Glutamatergic neuron (in vitro differentiated cells): ENCODE measurements around the gene PCDHGC3. TPM values are rescaled to one million over a fixed set of nuclear protein-coding genes. Genes with fewer than 3 reads are reported as not detected.

ENCODE experiments used
- DNase-seq: peaks from one replicate; pipeline ENCODE4 v3.0.0; 2022
- H3K27ac Mint-ChIP-seq: one replicate; pipeline ENCODE4 v1.8.0; 2020; ENCODE audit warnings: mild to moderate bottlenecking, mixed read lengths, inconsistent platforms; ENCODE audit not compliant: unreplicated experiment
- H3K27me3 Mint-ChIP-seq: one replicate; pipeline ENCODE4 v1.8.0; 2020; ENCODE audit warnings: mild to moderate bottlenecking, moderate library complexity, mixed read lengths, inconsistent platforms; ENCODE audit not compliant: unreplicated experiment
- H3K36me3 Mint-ChIP-seq: one replicate; pipeline ENCODE4 v1.8.0; 2020; ENCODE audit warnings: mild to moderate bottlenecking, mixed read lengths, inconsistent platforms; ENCODE audit not compliant: unreplicated experiment
- H3K4me1 Mint-ChIP-seq: one replicate; pipeline ENCODE4 v1.8.0; 2020; ENCODE audit warnings: mild to moderate bottlenecking, low read depth, mixed read lengths, inconsistent platforms; ENCODE audit not compliant: unreplicated experiment
- H3K4me3 Mint-ChIP-seq: one replicate; pipeline ENCODE4 v1.8.0; 2020; ENCODE audit warnings: mild to moderate bottlenecking, mixed read lengths, inconsistent platforms; ENCODE audit not compliant: unreplicated experiment
- H3K9me3 Mint-ChIP-seq: one replicate; pipeline ENCODE4 v1.8.0; 2020; ENCODE audit warnings: mild to moderate bottlenecking, moderate library complexity, mixed read lengths, inconsistent platforms; ENCODE audit not compliant: unreplicated experiment
- total RNA-seq: library from RNA; stranded (reverse); fragmentation: NEBNext Ultra II Directional; extraction: Animal tissue kit (Norgen Biotek cat#: 25700); gene quantifications from one replicate; pipeline ENCODE4 v1.2.1, GENCODE V29; 2021; ENCODE audit not compliant: unreplicated experiment
- TF ChIP-seq, protein P1 (sequence below): fragments of 200-600 bp; sonication (generic); IDR thresholded peaks from one replicate; pipeline ENCODE4 v1.5.0; 2021; ENCODE audit not compliant: partially characterized antibody, unreplicated experiment

PCDHGC3 gene
- total RNA-seq, 1 donor from 2014 or later = 40.1 TPM

DNA sequence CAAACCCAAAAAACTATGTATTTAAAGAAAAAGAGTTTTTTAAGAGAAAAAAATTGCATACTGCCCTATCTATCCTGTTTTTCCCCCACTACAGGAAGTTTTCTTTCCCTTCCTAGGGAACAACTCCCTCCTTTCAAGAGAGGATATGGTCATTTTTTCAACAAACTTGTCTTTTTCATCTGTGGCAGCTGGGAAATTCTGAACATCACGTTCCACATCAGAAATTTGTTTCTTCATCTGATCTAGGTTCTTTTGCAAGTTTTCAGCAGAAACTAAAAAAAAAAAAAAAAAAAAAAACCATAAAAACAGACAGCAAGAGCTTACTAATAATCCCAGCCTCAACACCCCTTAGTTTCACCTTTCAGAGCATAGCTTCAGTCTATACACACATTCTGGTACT is 51.7 kb downstream of the PCDHGC3 start:
- no peak for DNase-seq
- Mint-ChIP-seq H3K27ac (no peak overlapping the region), H3K9me3 (peaks cover 5% of the 10 kb centered on the region), H3K27me3 (no peaks in the 10 kb centered on the region), H3K36me3 (no peaks in the 10 kb centered on the region), H3K4me1 (peaks cover 20% of the 10 kb centered on the region), H3K4me3 (no peak overlapping the region)
- TF ChIP-seq, protein P1, sequence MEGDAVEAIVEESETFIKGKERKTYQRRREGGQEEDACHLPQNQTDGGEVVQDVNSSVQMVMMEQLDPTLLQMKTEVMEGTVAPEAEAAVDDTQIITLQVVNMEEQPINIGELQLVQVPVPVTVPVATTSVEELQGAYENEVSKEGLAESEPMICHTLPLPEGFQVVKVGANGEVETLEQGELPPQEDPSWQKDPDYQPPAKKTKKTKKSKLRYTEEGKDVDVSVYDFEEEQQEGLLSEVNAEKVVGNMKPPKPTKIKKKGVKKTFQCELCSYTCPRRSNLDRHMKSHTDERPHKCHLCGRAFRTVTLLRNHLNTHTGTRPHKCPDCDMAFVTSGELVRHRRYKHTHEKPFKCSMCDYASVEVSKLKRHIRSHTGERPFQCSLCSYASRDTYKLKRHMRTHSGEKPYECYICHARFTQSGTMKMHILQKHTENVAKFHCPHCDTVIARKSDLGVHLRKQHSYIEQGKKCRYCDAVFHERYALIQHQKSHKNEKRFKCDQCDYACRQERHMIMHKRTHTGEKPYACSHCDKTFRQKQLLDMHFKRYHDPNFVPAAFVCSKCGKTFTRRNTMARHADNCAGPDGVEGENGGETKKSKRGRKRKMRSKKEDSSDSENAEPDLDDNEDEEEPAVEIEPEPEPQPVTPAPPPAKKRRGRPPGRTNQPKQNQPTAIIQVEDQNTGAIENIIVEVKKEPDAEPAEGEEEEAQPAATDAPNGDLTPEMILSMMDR = no peak

Other genes with a start within 250 kb of the PCDHGC3 start
- gene PCDHB15, start 230.6 kb upstream of the PCDHGC3 start, total RNA-seq = 29.5 TPM
- gene SLC25A2, start 171.9 kb upstream of the PCDHGC3 start, total RNA-seq = 1.9 TPM
- gene TAF7, start 155.2 kb upstream of the PCDHGC3 start, total RNA-seq = 89.4 TPM
- 4.6 TPM for gene PCDHGA1, start 145.5 kb upstream of the PCDHGC3 start, total RNA-seq
- 3.0 TPM for gene PCDHGA2, start 137.2 kb upstream of the PCDHGC3 start, total RNA-seq
- 10.4 TPM for gene PCDHGA3, start 132.1 kb upstream of the PCDHGC3 start, total RNA-seq
- gene PCDHGB1, start 125.9 kb upstream of the PCDHGC3 start, total RNA-seq = 9.6 TPM
- 8.2 TPM for gene PCDHGA4, start 120.9 kb upstream of the PCDHGC3 start, total RNA-seq
- gene PCDHGB2, start 116.0 kb upstream of the PCDHGC3 start, total RNA-seq = 8.9 TPM
- 4.6 TPM for gene PCDHGA5, start 111.8 kb upstream of the PCDHGC3 start, total RNA-seq
- 6.2 TPM for gene PCDHGB3, start 105.7 kb upstream of the PCDHGC3 start, total RNA-seq
- 6.3 TPM for gene PCDHGA6, start 102.1 kb upstream of the PCDHGC3 start, total RNA-seq
- 4.2 TPM for gene PCDHGA7, start 93.2 kb upstream of the PCDHGC3 start, total RNA-seq
- 40.8 TPM for gene PCDHGB4, start 88.3 kb upstream of the PCDHGC3 start, total RNA-seq
- 7.2 TPM for gene PCDHGA8, start 83.3 kb upstream of the PCDHGC3 start, total RNA-seq
- 9.3 TPM for gene PCDHGB5, start 78.0 kb upstream of the PCDHGC3 start, total RNA-seq
- 5.5 TPM for gene PCDHGA9, start 73.2 kb upstream of the PCDHGC3 start, total RNA-seq
- 59.8 TPM for gene PCDHGB6, start 67.9 kb upstream of the PCDHGC3 start, total RNA-seq
- gene PCDHGA10, start 63.0 kb upstream of the PCDHGC3 start, total RNA-seq = 16.6 TPM
- gene PCDHGB7, start 58.3 kb upstream of the PCDHGC3 start, total RNA-seq = 38.6 TPM
- 12.5 TPM for gene PCDHGA11, start 54.9 kb upstream of the PCDHGC3 start, total RNA-seq
- gene PCDHGA12, start 45.5 kb upstream of the PCDHGC3 start, total RNA-seq = 6.1 TPM
- 6.7 TPM for gene PCDHGC4, start 9.1 kb downstream of the PCDHGC3 start, total RNA-seq
- gene PCDHGC5, start 13.1 kb downstream of the PCDHGC3 start, total RNA-seq = 4.0 TPM
- gene DIAPH1, start 143.0 kb downstream of the PCDHGC3 start, total RNA-seq = 51.6 TPM
- gene HDAC3, start 160.9 kb downstream of the PCDHGC3 start, total RNA-seq = 81.8 TPM
- gene RELL2, start 161.0 kb downstream of the PCDHGC3 start, total RNA-seq = 12.6 TPM
- gene FCHSD1, start 175.5 kb downstream of the PCDHGC3 start, total RNA-seq = 25.8 TPM
- gene ARAP3, start 206.3 kb downstream of the PCDHGC3 start, total RNA-seq = 8.6 TPM